HCT116 (cell line): ENCODE measurements around the gene PIK3R1. TPM values are rescaled to one million over a fixed set of nuclear protein-coding genes. Genes with fewer than 3 reads are reported as not detected.

Experiments
- ATAC-seq: fragments of 200-7000 bp; cut with Tn5 transposase; 2 replicates; pipeline ENCODE4 v1.9.1; 2020; ENCODE audit warnings: mild to moderate bottlenecking, moderate library complexity
- BruUV-seq: library from RNA; stranded (reverse); fragments of 400-500 nt; replicated peaks from 2 replicates; lab custom pipeline; 2021; lab: Mats Ljungman, UMichigan
- CTCF ChIA-PET: fragments of 300-600 bp; sonication (Branson Sonifier 250); formaldehyde crosslinking; loops from one replicate; lab custom pipeline; 2021; ENCODE audit warnings: antibody characterized with exemption; lab: Charles Lee
- POLR2A ChIA-PET: fragments of 300-600, 350-600 bp; sonication (Branson Sonifier 250); formaldehyde crosslinking; loops from one replicate; lab custom pipeline; 2021; ENCODE audit warnings: antibody characterized with exemption; lab: Charles Lee
- RAD21 ChIA-PET, 2 experiments: fragments of 300-600 bp; sonication (Branson Sonifier 250); formaldehyde crosslinking; loops; one replicate each; lab custom pipeline; 2023; ENCODE audit warnings: low total read pairs in 2 of 2; ENCODE audit not compliant: uncharacterized antibody in 2 of 2, unreplicated experiment in 2 of 2, low non-redundant PET in 1 of 2; lab: Charles Lee
- DNase-seq: peaks from one replicate; pipeline ENCODE4 v3.0.0-alpha.2; 2010; ENCODE audit warnings: low read depth, low spot score
- H2AFZ ChIP-seq: fragments of 200-600 bp; shearing (Covaris generic), sonication (generic); 2 replicates; pipeline ENCODE4 v1.6.1; 2017; ENCODE audit warnings: low read depth, mixed run types, mixed read lengths, antibody characterized with exemption, low read length; ENCODE audit not compliant: poor library complexity, severe bottlenecking
- H3K27ac ChIP-seq: 2 replicates; pipeline ENCODE4 v1.5.1; 2012; ENCODE audit warnings: low read depth, low read length
- H3K27me3 ChIP-seq: fragments of 200-600 bp; sonication (generic); 2 replicates; pipeline ENCODE4 v1.6.1; 2016; ENCODE audit warnings: mixed run types, low read length, mixed read lengths; ENCODE audit not compliant: insufficient read depth
- H3K36me3 ChIP-seq, 2 experiments: fragments of 200-500 bp in 1 of 2; fragments of 200-600 bp in 1 of 2; sonication (Bioruptor generic) in 1 of 2; sonication (generic) in 1 of 2; 2 replicates each; pipeline versions ENCODE4 v1.5.1 to v1.6.1; 2014 to 2016; ENCODE audit warnings: low read length in 2 of 2, inconsistent platforms in 1 of 2, mixed read lengths in 1 of 2, mixed run types in 1 of 2; ENCODE audit not compliant: insufficient read depth in 2 of 2, control insufficient read depth in 1 of 2
- H3K4me1 ChIP-seq, 2 experiments: fragments of 200-600 bp in 1 of 2; sonication (generic) in 1 of 2; 2 replicates each; pipeline versions ENCODE4 v1.5.1 to v1.6.1; 2012 to 2017; ENCODE audit warnings: low read length in 2 of 2, inconsistent platforms in 1 of 2, mild to moderate bottlenecking in 1 of 2, mixed read lengths in 1 of 2, mixed run types in 1 of 2, moderate library complexity in 1 of 2; ENCODE audit not compliant: insufficient read depth in 2 of 2, control insufficient read depth in 1 of 2
- H3K4me2 ChIP-seq: fragments of 200-600 bp; sonication (generic); 2 replicates; pipeline ENCODE4 v1.6.1; 2017; ENCODE audit warnings: mixed run types, low read length, mixed read lengths
- H3K4me3 ChIP-seq, 2 experiments: fragments of 200-600 bp in 1 of 2; sonication (generic) in 1 of 2; replicated peaks in 1 of 2; 2 replicates each; pipeline ENCODE4 v1.5.1; 2011 to 2016; ENCODE audit warnings: low read length in 2 of 2, control low read depth in 1 of 2, low read depth in 1 of 2, mild to moderate bottlenecking in 1 of 2, mixed read lengths in 1 of 2, mixed run types in 1 of 2
- H3K79me2 ChIP-seq: fragments of 200-600 bp; sonication (generic); 2 replicates; pipeline ENCODE4 v1.6.1; 2017; ENCODE audit warnings: mild to moderate bottlenecking, mixed run types, low read length, moderate library complexity, mixed read lengths; ENCODE audit not compliant: insufficient read depth
- H3K9ac ChIP-seq: fragments of 200-600 bp; sonication (generic); 2 replicates; pipeline ENCODE4 v1.6.1; 2016; ENCODE audit warnings: low read length, mixed read lengths
- H3K9me2 ChIP-seq: fragments of 200-600 bp; sonication (generic), shearing (Covaris generic); 2 replicates; pipeline ENCODE4 v1.6.1; 2017; ENCODE audit warnings: mixed run types, mild to moderate bottlenecking, moderate library complexity; ENCODE audit not compliant: insufficient read depth
- H3K9me3 ChIP-seq, 2 experiments: fragments of 200-500 bp in 1 of 2; fragments of 200-600 bp in 1 of 2; sonication (Bioruptor generic) in 1 of 2; sonication (generic) in 1 of 2; 2 replicates each; pipeline ENCODE4 v1.6.1; 2014 to 2017; ENCODE audit warnings: low read length in 2 of 2, mixed read lengths in 2 of 2, inconsistent platforms in 1 of 2, low read depth in 1 of 2, mild to moderate bottlenecking in 1 of 2, mixed run types in 1 of 2, moderate library complexity in 1 of 2; ENCODE audit not compliant: control insufficient read depth in 1 of 2, insufficient read depth in 1 of 2
- H4K20me1 ChIP-seq: fragments of 200-600 bp; sonication (generic), shearing (Covaris generic); 2 replicates; pipeline ENCODE4 v1.6.1; 2017; ENCODE audit warnings: mixed run types, mild to moderate bottlenecking, moderate library complexity; ENCODE audit not compliant: insufficient read depth
- CBX3 ChIP-seq: IDR thresholded peaks from 2 replicates; pipeline ENCODE4 v1.6.1; 2012; ENCODE audit warnings: low read depth
- CEBPB ChIP-seq: IDR thresholded peaks from 2 replicates; pipeline ENCODE4 v1.6.1; 2012; ENCODE audit warnings: low read depth
- EGR1 ChIP-seq: IDR thresholded peaks from 2 replicates; pipeline ENCODE4 v1.6.1; 2012; ENCODE audit warnings: low read depth
- ELF1 ChIP-seq: IDR thresholded peaks from 2 replicates; pipeline ENCODE4 v1.6.1; 2012; ENCODE audit warnings: low read depth, borderline replicate concordance
- FOSL1 ChIP-seq: IDR thresholded peaks from 2 replicates; pipeline ENCODE4 v1.6.1; 2012; ENCODE audit warnings: low read depth
- POLR2A ChIP-seq: IDR thresholded peaks from 2 replicates; pipeline ENCODE4 v1.7.0; 2011; ENCODE audit warnings: borderline replicate concordance; ENCODE audit not compliant: insufficient read depth, insufficient read length; ENCODE audit errors: extremely low read depth
- SIN3A ChIP-seq: IDR thresholded peaks from 2 replicates; pipeline ENCODE4 v1.6.1; 2012; ENCODE audit warnings: low read depth
- SRF ChIP-seq: IDR thresholded peaks from 2 replicates; pipeline ENCODE4 v1.6.1; 2012; ENCODE audit warnings: low read depth
- TCF7L2 ChIP-seq: IDR thresholded peaks from 2 replicates; pipeline ENCODE4 v1.7.0; 2011; ENCODE audit warnings: borderline replicate concordance, inconsistent platforms; ENCODE audit not compliant: insufficient read depth, insufficient read length; ENCODE audit errors: extremely low read depth
- YY1 ChIP-seq: IDR thresholded peaks from 2 replicates; pipeline ENCODE4 v1.6.1; 2011; ENCODE audit warnings: low read length, low read depth, moderate library complexity, mild to moderate bottlenecking; ENCODE audit not compliant: insufficient replicate concordance; ENCODE audit errors: extremely low read depth
- ZFX ChIP-seq: fragments of 450-650 bp; IDR thresholded peaks from 2 replicates; pipeline ENCODE4 v1.6.1; 2017
- intact Hi-C: fragments of 100-400 bp; cut with micrococcal nuclease; formaldehyde crosslinking; loops from 2 replicates; pipeline ENCODE4 v1.10.0; 2022
- total RNA-seq: library from RNA; stranded (reverse); gene quantifications from one replicate; pipeline ENCODE4 v1.2.1, GENCODE V29; 2021; ENCODE audit not compliant: unreplicated experiment
- TF ChIP-seq, protein P1 (sequence below): IDR thresholded peaks from 2 replicates; pipeline ENCODE4 v1.6.1; 2012; ENCODE audit warnings: low read depth
- TF ChIP-seq, protein P2 (sequence below): IDR thresholded peaks from 2 replicates; pipeline ENCODE4 v1.6.1; 2012
- TF ChIP-seq, protein P3 (sequence below): IDR thresholded peaks from 2 replicates; pipeline ENCODE4 v1.6.1; 2012

PIK3R1 gene
- total RNA-seq, 1 experiment from 2014 or later, result 7.2 TPM

DNA sequence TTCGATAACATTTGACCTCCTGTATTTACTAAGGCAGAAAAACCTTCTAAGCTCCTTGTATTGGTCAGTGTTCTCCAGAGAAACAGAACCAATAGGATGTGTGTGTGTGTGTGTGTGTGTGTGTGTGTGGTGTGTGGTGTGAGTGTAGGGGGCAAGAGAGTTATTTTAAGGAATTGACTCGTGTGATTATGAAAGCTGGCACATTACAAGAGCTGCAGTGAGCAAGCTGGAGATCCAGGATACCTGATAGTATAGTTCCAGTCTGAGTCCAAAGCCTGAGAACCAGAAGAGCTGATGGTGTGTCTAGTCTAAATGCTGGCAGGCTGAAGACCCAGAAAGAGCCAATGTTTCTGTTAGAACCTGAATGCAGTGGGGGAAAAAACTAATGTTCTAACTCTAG is 21.2 kb upstream of the PIK3R1 start:
- CTCF ChIA-PET, result no interaction called here
- Histone ChIP-seq H3K9me2 (no peaks in the 10 kb centered on the region), H3K27ac (no peak overlapping the region), H3K79me2 (no peaks in the 10 kb centered on the region), H2AFZ (no peak overlapping the region), H3K9ac (no peak overlapping the region), H3K36me3 (no peaks in the 10 kb centered on the region), H3K4me3 (no peak overlapping the region), H3K9me3 (no peaks in the 10 kb centered on the region)
- POLR2A ChIA-PET, result no interaction called here
- RAD21 ChIA-PET, result no interaction called here
- no TSS peak for BruUV-seq
- ATAC-seq (no peak), DNase-seq (no peak)
- TF ChIP-seq, protein P1, sequence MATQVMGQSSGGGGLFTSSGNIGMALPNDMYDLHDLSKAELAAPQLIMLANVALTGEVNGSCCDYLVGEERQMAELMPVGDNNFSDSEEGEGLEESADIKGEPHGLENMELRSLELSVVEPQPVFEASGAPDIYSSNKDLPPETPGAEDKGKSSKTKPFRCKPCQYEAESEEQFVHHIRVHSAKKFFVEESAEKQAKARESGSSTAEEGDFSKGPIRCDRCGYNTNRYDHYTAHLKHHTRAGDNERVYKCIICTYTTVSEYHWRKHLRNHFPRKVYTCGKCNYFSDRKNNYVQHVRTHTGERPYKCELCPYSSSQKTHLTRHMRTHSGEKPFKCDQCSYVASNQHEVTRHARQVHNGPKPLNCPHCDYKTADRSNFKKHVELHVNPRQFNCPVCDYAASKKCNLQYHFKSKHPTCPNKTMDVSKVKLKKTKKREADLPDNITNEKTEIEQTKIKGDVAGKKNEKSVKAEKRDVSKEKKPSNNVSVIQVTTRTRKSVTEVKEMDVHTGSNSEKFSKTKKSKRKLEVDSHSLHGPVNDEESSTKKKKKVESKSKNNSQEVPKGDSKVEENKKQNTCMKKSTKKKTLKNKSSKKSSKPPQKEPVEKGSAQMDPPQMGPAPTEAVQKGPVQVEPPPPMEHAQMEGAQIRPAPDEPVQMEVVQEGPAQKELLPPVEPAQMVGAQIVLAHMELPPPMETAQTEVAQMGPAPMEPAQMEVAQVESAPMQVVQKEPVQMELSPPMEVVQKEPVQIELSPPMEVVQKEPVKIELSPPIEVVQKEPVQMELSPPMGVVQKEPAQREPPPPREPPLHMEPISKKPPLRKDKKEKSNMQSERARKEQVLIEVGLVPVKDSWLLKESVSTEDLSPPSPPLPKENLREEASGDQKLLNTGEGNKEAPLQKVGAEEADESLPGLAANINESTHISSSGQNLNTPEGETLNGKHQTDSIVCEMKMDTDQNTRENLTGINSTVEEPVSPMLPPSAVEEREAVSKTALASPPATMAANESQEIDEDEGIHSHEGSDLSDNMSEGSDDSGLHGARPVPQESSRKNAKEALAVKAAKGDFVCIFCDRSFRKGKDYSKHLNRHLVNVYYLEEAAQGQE, result no peak
- TF ChIP-seq YY1 (no peak), SRF (no peak), ZFX (no peak), EGR1 (no peak), POLR2A (no peak), ELF1 (no peak), CBX3 (no peak), CEBPB (no peak), FOSL1 (no peak), SIN3A (no peak), TCF7L2 (no peak)
- TF ChIP-seq, protein P2, sequence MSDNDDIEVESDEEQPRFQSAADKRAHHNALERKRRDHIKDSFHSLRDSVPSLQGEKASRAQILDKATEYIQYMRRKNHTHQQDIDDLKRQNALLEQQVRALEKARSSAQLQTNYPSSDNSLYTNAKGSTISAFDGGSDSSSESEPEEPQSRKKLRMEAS, result no peak
- TF ChIP-seq, protein P3, sequence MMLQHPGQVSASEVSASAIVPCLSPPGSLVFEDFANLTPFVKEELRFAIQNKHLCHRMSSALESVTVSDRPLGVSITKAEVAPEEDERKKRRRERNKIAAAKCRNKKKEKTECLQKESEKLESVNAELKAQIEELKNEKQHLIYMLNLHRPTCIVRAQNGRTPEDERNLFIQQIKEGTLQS, result no peak
- TF ChIP-seq, all 23 proteins: peak for 0
- no peak overlapping the region for H3K4me2 ChIP-seq
- H3K4me1 ChIP-seq, result peaks cover 0 to 6% of the 10 kb centered on the region in 2 experiments; a peak in 2 of 4 replicates
- H3K27me3 ChIP-seq, result no peaks in the 10 kb centered on the region
- intact Hi-C loops, result no loop called here
- H4K20me1 ChIP-seq, result no peaks in the 10 kb centered on the region
